Amniotic epithelial cell (primary cell): ENCODE data around the gene BCHE.
A peak's percentile ranks its signal among the peaks of the same experiment; 100 is the strongest.
"Not testable (repeated sequence)": the region's sequence is repeated elsewhere in the genome, so short reads cannot be mapped to it uniquely, and the experiment has no call there.

ENCODE experiments used
- DNase-seq: peaks from one replicate; pipeline ENCODE4 v3.0.0-alpha.2; 2010; ENCODE audit warnings: low read depth

Gene BCHE

GRCh38 chr3:165816209-165816608 is 21.0 kb downstream of the BCHE start:
- no peak for DNase-seq

GRCh38 chr3:165815682-165816081 is 21.5 kb downstream of the BCHE start:
- no peak for DNase-seq

DNA sequence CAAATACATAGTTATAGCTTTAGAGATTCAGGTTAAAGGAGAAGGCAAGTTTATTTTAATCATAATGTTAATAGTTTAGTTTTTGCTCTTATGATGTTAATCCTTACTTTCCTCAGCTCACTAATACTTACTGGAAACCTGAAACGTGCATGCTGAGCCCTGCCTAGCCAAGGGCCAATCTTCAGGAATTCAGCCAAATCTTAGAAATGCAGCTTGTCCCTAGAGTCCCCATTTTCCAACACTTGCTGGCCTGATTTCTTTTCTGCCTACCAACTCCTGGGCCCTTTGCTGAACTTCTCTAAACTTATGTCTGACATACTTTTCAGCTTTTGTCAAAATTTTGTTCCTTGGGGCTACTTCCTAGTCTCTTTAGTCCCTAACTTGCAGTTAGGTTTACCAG is 22.8 kb downstream of the BCHE start:
- no peak for DNase-seq

- not testable (repeated sequence) for DNase-seq
Measured at GRCh38 chr3:165807937-165808336, 29.3 kb downstream of the BCHE start.

DNA sequence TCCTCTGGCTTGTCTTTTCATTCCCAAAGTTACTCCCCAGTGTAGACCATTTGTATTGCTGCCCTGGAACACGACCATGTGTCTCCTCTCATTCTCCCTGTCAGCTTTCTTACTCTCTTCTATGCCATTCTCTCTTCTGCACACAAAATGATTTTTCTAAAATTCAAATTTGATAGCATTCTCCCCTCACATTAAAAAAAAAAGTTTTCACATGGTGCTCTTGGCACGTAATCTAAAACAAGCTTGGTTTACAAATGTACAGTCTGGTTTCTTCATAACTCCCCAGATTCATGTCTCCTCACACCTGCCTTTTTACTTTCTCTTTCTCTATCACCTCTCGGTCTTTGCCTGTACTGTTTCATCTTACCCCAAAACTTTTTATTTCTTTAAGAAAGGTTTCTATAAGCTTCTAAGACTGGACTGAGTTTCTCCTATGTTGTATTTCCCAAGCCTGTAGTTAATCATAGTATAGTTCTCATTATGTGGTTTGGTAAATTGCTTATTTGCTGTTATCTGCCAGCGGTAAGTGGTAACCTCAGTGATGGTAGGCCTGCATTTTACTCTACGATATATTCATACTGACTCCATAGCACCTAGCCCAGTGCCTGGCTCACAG is 31.2 kb downstream of the BCHE start:
- DNase-seq: peak; percentile 58

- no peak for DNase-seq
Measured at GRCh38 chr3:165803471-165803870, 33.8 kb downstream of the BCHE start.

GRCh38 chr3:165800970-165801369 is 36.3 kb downstream of the BCHE start:
- peak; percentile 17 for DNase-seq

DNA sequence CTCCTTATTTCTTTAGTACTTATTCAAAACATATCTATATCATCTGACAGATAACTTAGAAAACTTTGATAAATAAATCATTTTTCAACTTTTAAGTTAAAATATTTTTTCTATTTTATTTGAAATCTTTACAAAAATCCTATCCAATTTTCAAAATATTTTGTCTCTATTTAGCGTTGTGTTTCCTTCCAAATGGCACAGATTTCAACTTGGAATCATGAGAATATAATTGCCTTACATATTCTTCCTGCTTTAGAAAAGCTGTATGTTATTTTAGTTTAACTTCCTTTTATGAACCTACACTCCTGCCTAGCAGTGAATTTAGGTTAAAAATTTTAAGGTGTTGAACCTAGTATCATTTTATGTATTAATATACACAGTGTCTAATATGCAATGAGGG is 38.2 kb downstream of the BCHE start:
- DNase-seq: no peak

GRCh38 chr3:165797551-165797950 is 39.7 kb downstream of the BCHE start:
- no peak for DNase-seq

GRCh38 chr3:165796701-165797100 is 40.5 kb downstream of the BCHE start:
- peak; percentile 54 for DNase-seq

- no peak for DNase-seq
Measured at GRCh38 chr3:165788531-165788930, 48.7 kb downstream of the BCHE start.

GRCh38 chr3:165786013-165786412 is 51.2 kb downstream of the BCHE start:
- no peak for DNase-seq

DNA sequence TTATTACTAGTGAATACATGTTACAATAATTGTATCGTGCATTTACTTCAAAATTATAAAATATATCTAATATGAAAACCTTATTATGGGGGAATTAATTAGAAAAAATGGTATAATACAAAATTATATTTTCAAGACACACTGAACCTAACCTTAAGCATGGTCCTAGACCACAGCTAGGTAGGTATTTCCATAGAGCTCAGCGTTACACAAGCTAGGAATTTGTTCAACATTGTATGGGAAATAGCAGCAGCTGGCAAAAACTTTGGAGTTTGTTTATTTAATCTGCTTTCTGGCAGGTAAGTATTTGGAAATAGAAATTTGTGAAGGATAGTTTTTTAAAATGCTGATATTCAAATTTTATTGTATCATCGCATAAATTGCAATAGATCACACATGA is 52.9 kb downstream of the BCHE start:
- no peak for DNase-seq

- DNase-seq: no peak
Measured at GRCh38 chr3:165783383-165783782, 53.8 kb downstream of the BCHE start.

GRCh38 chr3:165778891-165779290 is 58.3 kb downstream of the BCHE start:
- DNase-seq: peak; percentile 65

DNA sequence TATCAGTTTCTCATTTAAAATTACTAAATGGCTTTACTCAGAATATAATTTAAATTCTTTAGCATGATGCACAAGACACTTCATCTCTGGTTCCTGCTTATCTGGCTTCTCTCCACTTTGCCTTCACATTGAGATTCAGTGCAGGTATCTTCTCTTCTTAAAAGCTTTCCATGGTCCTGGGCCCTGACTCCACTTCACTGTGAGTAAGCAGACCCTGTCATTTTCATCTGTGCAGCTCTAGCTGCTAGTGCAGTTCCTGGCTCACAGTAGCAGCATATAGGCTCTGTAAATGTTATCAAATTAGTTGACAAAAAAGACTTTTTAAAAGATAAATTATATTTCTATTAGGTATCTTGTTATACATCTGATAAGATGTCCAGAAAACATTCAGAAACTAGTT is 58.8 kb downstream of the BCHE start:
- DNase-seq: peak; percentile 23

DNA sequence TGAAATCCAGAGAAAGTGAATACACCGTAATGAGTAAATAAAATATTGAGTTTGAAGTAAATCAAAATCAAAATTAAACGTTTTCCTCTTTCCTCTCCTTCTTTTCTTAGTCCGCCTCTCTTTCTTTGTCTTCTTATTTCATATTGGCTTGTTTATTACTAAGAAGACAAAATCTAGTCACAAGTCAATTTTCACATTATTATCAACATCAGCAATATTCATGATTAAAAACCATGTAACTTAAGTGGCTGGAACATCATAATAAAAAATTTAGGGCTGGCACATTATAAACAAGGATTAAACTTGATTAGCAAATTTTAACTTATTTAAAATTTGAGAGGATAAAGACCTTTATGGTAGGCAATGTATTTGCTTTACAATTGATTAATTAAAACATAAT is 61.4 kb downstream of the BCHE start:
- DNase-seq: no peak

- peak; percentile 59 for DNase-seq
Measured at GRCh38 chr3:165770781-165771180, 66.4 kb downstream of the BCHE start.

DNA sequence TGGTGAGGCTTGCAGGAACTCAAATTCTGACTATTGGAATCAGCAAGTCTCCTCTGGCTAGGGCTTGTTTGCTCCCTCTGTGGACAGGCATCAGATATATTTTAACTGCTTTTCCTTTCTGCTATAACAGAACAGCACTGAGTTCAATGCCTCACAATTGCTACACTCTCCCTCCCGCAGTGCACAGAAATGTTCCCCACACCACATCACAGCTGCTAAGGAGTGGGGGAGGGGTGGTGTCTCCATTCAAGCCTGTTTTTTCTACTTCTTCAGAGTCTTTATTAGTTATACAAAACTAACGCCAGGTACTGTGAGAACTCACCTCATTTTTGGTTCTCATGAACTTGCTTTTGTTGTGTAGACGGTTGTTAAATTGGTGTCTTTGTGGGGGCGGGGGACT is 68.5 kb downstream of the BCHE start:
- no peak for DNase-seq

DNA sequence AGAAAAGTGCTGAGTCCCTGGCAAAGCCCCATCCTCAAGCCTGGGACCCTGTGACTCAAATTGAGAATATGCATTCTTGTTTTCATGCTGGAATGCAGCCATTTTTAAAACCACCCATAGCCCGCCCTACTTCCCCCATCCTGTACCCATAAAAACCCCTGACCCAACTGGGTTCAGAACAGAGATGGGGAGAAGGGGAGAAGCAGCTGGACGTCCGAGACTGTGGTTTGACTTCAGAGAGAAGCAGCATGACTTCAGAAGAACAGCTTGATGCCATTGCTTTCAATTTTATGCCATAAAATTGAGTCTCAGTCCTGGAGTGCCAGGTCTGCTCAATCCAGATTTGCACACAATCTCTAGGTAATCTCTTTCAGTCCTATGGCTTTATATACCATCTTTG is 78.2 kb downstream of the BCHE start:
- no peak for DNase-seq

GRCh38 chr3:165755571-165755970 is 81.7 kb downstream of the BCHE start:
- DNase-seq: no peak

GRCh38 chr3:165754219-165755007 is 82.8 kb downstream of the BCHE start:
- peak; percentile 55 for DNase-seq

GRCh38 chr3:165753560-165753959 is 83.7 kb downstream of the BCHE start:
- peak; percentile 46 for DNase-seq

GRCh38 chr3:165751637-165752036 is 85.6 kb downstream of the BCHE start:
- no peak for DNase-seq
